Smooth muscle cell (in vitro differentiated cells): Measurements from ENCODE around the gene SMIM23. TPM values are rescaled to one million over a fixed set of nuclear protein-coding genes. Genes with fewer than 3 reads are reported as not detected.

Experiments
- DNase-seq: peaks from one replicate; lab custom pipeline; 2025; ENCODE audit not compliant: unreplicated experiment; lab: John Stamatoyannopoulos, UW
- H2AFZ ChIP-seq: fragments of 200-600 bp; sonication (generic); 2 replicates; pipeline ENCODE4 v1.6.0; 2016; ENCODE audit warnings: antibody characterized with exemption, low read depth, mild to moderate bottlenecking
- H3F3A ChIP-seq: fragments of 200-600 bp; sonication (generic); 2 replicates; pipeline ENCODE4 v1.6.0; 2017; ENCODE audit warnings: antibody characterized with exemption, low read depth
- H3K27ac ChIP-seq: fragments of 200-600 bp; sonication (generic); 2 replicates; pipeline ENCODE4 v1.5.1; 2016; ENCODE audit warnings: low read depth, mild to moderate bottlenecking
- H3K27me3 ChIP-seq: fragments of 200-600 bp; sonication (generic); 2 replicates; pipeline ENCODE4 v1.6.1; 2016; ENCODE audit warnings: low read depth, mild to moderate bottlenecking
- H3K36me3 ChIP-seq: fragments of 200-600 bp; sonication (generic); 2 replicates; pipeline ENCODE4 v1.5.1; 2016; ENCODE audit warnings: low read depth
- H3K4me1 ChIP-seq: fragments of 200-600 bp; sonication (generic); 2 replicates; pipeline ENCODE4 v1.5.1; 2016; ENCODE audit warnings: low read depth
- H3K4me2 ChIP-seq: fragments of 200-600 bp; sonication (generic); 2 replicates; pipeline ENCODE4 v1.6.0; 2016; ENCODE audit warnings: mild to moderate bottlenecking
- H3K4me3 ChIP-seq: fragments of 200-600 bp; sonication (generic); 2 replicates; pipeline ENCODE4 v1.5.1; 2016; ENCODE audit warnings: mild to moderate bottlenecking
- H3K79me2 ChIP-seq: fragments of 200-600 bp; sonication (generic); 2 replicates; pipeline ENCODE4 v1.6.0; 2016; ENCODE audit warnings: low read depth, mild to moderate bottlenecking
- H3K9ac ChIP-seq: fragments of 200-600 bp; sonication (generic); 2 replicates; pipeline ENCODE4 v1.6.0; 2016; ENCODE audit warnings: low read depth
- H3K9me3 ChIP-seq: fragments of 200-600 bp; sonication (generic); replicated peaks from 2 replicates; pipeline ENCODE4 v1.5.1; 2016; ENCODE audit warnings: low read depth
- H4K20me1 ChIP-seq: fragments of 200-600 bp; sonication (generic); 2 replicates; pipeline ENCODE4 v1.6.0; 2016; ENCODE audit warnings: low read depth
- CTCF ChIP-seq: fragments of 200-600 bp; sonication (generic); IDR thresholded peaks from 2 replicates; pipeline ENCODE4 v1.5.1; 2017; ENCODE audit warnings: borderline replicate concordance, mild to moderate bottlenecking, antibody characterized with exemption; ENCODE audit not compliant: insufficient read depth, poor library complexity, severe bottlenecking
- WGBS: methylation state at CpG from one replicate; pipeline ENCODE4 v1.1.7; 2016; ENCODE audit warnings: low lambda C conversion rate; 5-methylcytosine and 5-hydroxymethylcytosine counted together
- polyA plus RNA-seq: library from polyadenylated mRNA; unstranded; fragments of >200 nt; fragmentation: Nextera tagmentation; extraction: Ambion mirVana; gene quantifications from 2 replicates; pipeline ENCODE4 v1.2.1, GENCODE V29; 2016
- total RNA-seq: library from RNA; depleted of rRNA; stranded (reverse); fragments of >200 nt; gene quantifications from 2 replicates; pipeline ENCODE4 v1.2.3, GENCODE V29; 2014

Gene SMIM23
- total RNA-seq = not detected in 2 replicates
- polyA plus RNA-seq = not detected in 2 replicates

- TF ChIP-seq CTCF = no peak
- H3K9ac ChIP-seq = no peak within 1 kb of the TSS
- DNase-seq = no peak
- H3F3A ChIP-seq = no peaks in the 10 kb centered on the region
- no peak within 1 kb of the TSS for H3K4me2 ChIP-seq
- no peak within 1 kb of the TSS for H3K27ac ChIP-seq
- H3K36me3 ChIP-seq = no peaks in the 10 kb centered on the region
- no peaks in the 10 kb centered on the region for H4K20me1 ChIP-seq
- no peak within 1 kb of the TSS for H2AFZ ChIP-seq
- H3K79me2 ChIP-seq = no peaks in the 10 kb centered on the region
- H3K27me3 ChIP-seq = peaks cover 6% of the 10 kb centered on the region
- H3K4me3 ChIP-seq = no peak within 1 kb of the TSS
- H3K4me1 ChIP-seq = no peaks in the 10 kb centered on the region
- H3K9me3 ChIP-seq = no peaks in the 10 kb centered on the region
Observed at GRCh38 chr5:171785517-171785916, at the start of gene SMIM23. Gene SMIM23, plus strand, starts transcription at chr5:171785817. Its CDS starts 55 bp downstream, at chr5:171785872.

- DNase-seq = no peak
- no peaks in the 10 kb centered on the region for H3K9me3 ChIP-seq
- no peak overlapping the region for H3K4me3 ChIP-seq
- no peak overlapping the region for H3K9ac ChIP-seq
- no peaks in the 10 kb centered on the region for H3F3A ChIP-seq
- no peak overlapping the region for H3K27ac ChIP-seq
- H3K4me2 ChIP-seq = no peak overlapping the region
- no peaks in the 10 kb centered on the region for H3K4me1 ChIP-seq
- no peak overlapping the region for H2AFZ ChIP-seq
- H3K27me3 ChIP-seq = no peaks in the 10 kb centered on the region
- 84% methylated on average over 11 of the region's 11 CpGs for WGBS
- no peaks in the 10 kb centered on the region for H4K20me1 ChIP-seq
- no peak for TF ChIP-seq CTCF
- H3K36me3 ChIP-seq = no peaks in the 10 kb centered on the region
- H3K79me2 ChIP-seq = no peaks in the 10 kb centered on the region
Observed at GRCh38 chr5:171736976-171737891, 48.4 kb upstream of the SMIM23 start.

- no peak overlapping the region for H3K9ac ChIP-seq
- no peak overlapping the region for H2AFZ ChIP-seq
- WGBS = 79% methylated on average over 8 of the region's 8 CpGs
- H3K27me3 ChIP-seq = no peaks in the 10 kb centered on the region
- no peak overlapping the region for H3K4me3 ChIP-seq
- H3K27ac ChIP-seq = no peak overlapping the region
- TF ChIP-seq CTCF = no peak
- no peak for DNase-seq
- H3K4me2 ChIP-seq = no peak overlapping the region
- H3K36me3 ChIP-seq = no peaks in the 10 kb centered on the region
- H3K79me2 ChIP-seq = no peaks in the 10 kb centered on the region
- H3K9me3 ChIP-seq = no peaks in the 10 kb centered on the region
- no peaks in the 10 kb centered on the region for H3K4me1 ChIP-seq
- no peaks in the 10 kb centered on the region for H4K20me1 ChIP-seq
- H3F3A ChIP-seq = no peaks in the 10 kb centered on the region
Observed at GRCh38 chr5:171738501-171738900, 47.1 kb upstream of the SMIM23 start.

GRCh38 chr5:171739271-171739670 lies 46.3 kb upstream of the SMIM23 start:
- Histone ChIP-seq H3K9ac (no peak overlapping the region), H2AFZ (no peak overlapping the region), H3K27me3 (no peaks in the 10 kb centered on the region), H3K4me3 (no peak overlapping the region), H3K9me3 (no peaks in the 10 kb centered on the region), H3K4me1 (no peaks in the 10 kb centered on the region), H3K79me2 (no peaks in the 10 kb centered on the region), H3F3A (no peaks in the 10 kb centered on the region), H3K36me3 (no peaks in the 10 kb centered on the region), H3K4me2 (no peak overlapping the region), H4K20me1 (no peaks in the 10 kb centered on the region), H3K27ac (no peak overlapping the region)
- no peak for TF ChIP-seq CTCF
- 77% methylated on average over 5 of the region's 6 CpGs for WGBS
- DNase-seq = no peak
